ENCODE data around the gene NR3C2. TPM values are rescaled to one million over a fixed set of nuclear protein-coding genes. Genes with fewer than 3 reads are reported as not detected.

NR3C2 gene
- total RNA-seq, 1 donor from 2014 or later = 2.5 TPM

DNA sequence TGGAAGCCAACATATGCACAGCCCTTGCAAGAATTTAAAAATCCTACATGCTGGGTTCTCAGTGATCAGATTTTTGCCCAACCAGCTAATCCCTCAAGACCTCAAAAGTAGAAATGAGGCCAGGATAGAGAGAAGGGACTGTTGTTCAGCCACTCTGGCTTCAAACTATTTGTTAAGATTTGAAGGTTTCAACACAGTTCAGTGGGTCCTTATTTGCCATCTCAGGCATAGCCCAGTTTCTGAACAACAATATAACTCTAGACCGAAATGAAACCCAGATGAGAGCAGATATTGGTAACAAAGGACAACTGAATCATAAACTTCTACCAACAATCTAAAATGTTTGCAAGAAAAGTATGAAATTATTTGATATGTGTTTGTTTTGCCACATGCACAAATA lies 237.3 kb downstream of the NR3C2 start:
- Histone ChIP-seq H3K9me3 (ENCODE audit: insufficient read depth, low read depth, low read length) (no peaks in the 10 kb centered on the region), H3K4me3 (ENCODE audit: insufficient read depth, low read depth, low read length) (no peak overlapping the region), H3K79me2 (ENCODE audit: insufficient read depth, low read length) (no peaks in the 10 kb centered on the region), H3K9ac (ENCODE audit: low read length) (no peak overlapping the region), H3K4me1 (ENCODE audit: insufficient read depth, low read length) (no peaks in the 10 kb centered on the region), H3K4me2 (ENCODE audit: low read length) (no peak overlapping the region), H2AFZ (ENCODE audit: low read depth, low read length) (no peak overlapping the region), H3K27ac (ENCODE audit: low read depth, low read length) (no peak overlapping the region), H3K27me3 (ENCODE audit: insufficient read depth, low read length) (peaks cover 8% of the 10 kb centered on the region), H3K36me3 (ENCODE audit: insufficient read depth, low read length) (no peaks in the 10 kb centered on the region), H4K20me1 (ENCODE audit: insufficient read depth, low read length) (no peaks in the 10 kb centered on the region)
- H3K27ac Mint-ChIP-seq (ENCODE audit: unreplicated experiment) = no peak overlapping the region
- DNase-seq (ENCODE audit: low read depth) (no peak), FAIRE-seq (no peak)
- H3K4me3 Mint-ChIP-seq (ENCODE audit: unreplicated experiment) = no peak overlapping the region
- no peaks in the 10 kb centered on the region for H3K9me3 Mint-ChIP-seq (ENCODE audit: unreplicated experiment)
- H3K36me3 Mint-ChIP-seq (ENCODE audit: low read depth, unreplicated experiment) = no peaks in the 10 kb centered on the region
- H3K4me1 Mint-ChIP-seq (ENCODE audit: low read depth, unreplicated experiment) = no peaks in the 10 kb centered on the region
- TF ChIP-seq EZH2 (IDR thresholded peaks at IDR 0.05; ENCODE audit: insufficient read depth, low read length) = no peak
- peaks cover 3% of the 10 kb centered on the region for H3K27me3 Mint-ChIP-seq (ENCODE audit: low read depth, unreplicated experiment)

DNA sequence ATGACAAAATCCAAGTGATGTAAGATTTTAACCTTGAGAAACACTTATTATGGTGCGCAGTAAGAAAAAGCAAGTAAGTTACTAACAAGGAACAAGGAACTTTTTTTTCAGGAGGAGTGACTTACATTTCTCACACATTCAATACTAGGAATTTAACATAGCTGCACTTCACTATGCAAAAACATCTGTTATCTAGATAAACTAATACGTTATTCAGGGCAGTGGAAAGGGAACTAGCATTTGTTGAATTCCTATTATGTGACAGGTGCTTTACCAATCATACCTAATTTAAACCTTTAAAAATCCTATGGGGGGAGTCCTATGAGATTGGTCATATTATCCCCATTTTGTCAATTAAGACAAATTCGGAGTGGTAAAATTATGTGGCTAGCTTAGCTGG lies 238.0 kb downstream of the NR3C2 start:
- no peak overlapping the region for H3K4me3 ChIP-seq (ENCODE audit: insufficient read depth, low read depth, low read length)
- H4K20me1 ChIP-seq (ENCODE audit: insufficient read depth, low read length) = no peaks in the 10 kb centered on the region
- Mint-ChIP-seq H3K4me1 (ENCODE audit: low read depth, unreplicated experiment) (no peaks in the 10 kb centered on the region), H3K4me3 (ENCODE audit: unreplicated experiment) (no peak overlapping the region), H3K27me3 (ENCODE audit: low read depth, unreplicated experiment) (no peaks in the 10 kb centered on the region), H3K27ac (ENCODE audit: unreplicated experiment) (no peak overlapping the region), H3K36me3 (ENCODE audit: low read depth, unreplicated experiment) (no peaks in the 10 kb centered on the region), H3K9me3 (ENCODE audit: unreplicated experiment) (no peaks in the 10 kb centered on the region)
- no peak overlapping the region for H3K9ac ChIP-seq (ENCODE audit: low read length)
- no peak overlapping the region for H3K27ac ChIP-seq (ENCODE audit: low read depth, low read length)
- DNase-seq (ENCODE audit: low read depth) (no peak), FAIRE-seq (no peak)
- H3K79me2 ChIP-seq (ENCODE audit: insufficient read depth, low read length) = no peaks in the 10 kb centered on the region
- no peaks in the 10 kb centered on the region for H3K9me3 ChIP-seq (ENCODE audit: insufficient read depth, low read depth, low read length)
- H3K27me3 ChIP-seq (ENCODE audit: insufficient read depth, low read length) = peaks cover 8% of the 10 kb centered on the region
- H3K4me1 ChIP-seq (ENCODE audit: insufficient read depth, low read length) = no peaks in the 10 kb centered on the region
- H3K36me3 ChIP-seq (ENCODE audit: insufficient read depth, low read length) = no peaks in the 10 kb centered on the region
- H3K4me2 ChIP-seq (ENCODE audit: low read length) = no peak overlapping the region
- TF ChIP-seq, protein P1, sequence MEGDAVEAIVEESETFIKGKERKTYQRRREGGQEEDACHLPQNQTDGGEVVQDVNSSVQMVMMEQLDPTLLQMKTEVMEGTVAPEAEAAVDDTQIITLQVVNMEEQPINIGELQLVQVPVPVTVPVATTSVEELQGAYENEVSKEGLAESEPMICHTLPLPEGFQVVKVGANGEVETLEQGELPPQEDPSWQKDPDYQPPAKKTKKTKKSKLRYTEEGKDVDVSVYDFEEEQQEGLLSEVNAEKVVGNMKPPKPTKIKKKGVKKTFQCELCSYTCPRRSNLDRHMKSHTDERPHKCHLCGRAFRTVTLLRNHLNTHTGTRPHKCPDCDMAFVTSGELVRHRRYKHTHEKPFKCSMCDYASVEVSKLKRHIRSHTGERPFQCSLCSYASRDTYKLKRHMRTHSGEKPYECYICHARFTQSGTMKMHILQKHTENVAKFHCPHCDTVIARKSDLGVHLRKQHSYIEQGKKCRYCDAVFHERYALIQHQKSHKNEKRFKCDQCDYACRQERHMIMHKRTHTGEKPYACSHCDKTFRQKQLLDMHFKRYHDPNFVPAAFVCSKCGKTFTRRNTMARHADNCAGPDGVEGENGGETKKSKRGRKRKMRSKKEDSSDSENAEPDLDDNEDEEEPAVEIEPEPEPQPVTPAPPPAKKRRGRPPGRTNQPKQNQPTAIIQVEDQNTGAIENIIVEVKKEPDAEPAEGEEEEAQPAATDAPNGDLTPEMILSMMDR (IDR thresholded peaks at IDR 0.05; ENCODE audit: insufficient read depth, low read depth, low read length) = no peak
- TF ChIP-seq EZH2 (IDR thresholded peaks at IDR 0.05; ENCODE audit: insufficient read depth, low read length) = no peak
- no peak overlapping the region for H2AFZ ChIP-seq (ENCODE audit: low read depth, low read length)

DNA sequence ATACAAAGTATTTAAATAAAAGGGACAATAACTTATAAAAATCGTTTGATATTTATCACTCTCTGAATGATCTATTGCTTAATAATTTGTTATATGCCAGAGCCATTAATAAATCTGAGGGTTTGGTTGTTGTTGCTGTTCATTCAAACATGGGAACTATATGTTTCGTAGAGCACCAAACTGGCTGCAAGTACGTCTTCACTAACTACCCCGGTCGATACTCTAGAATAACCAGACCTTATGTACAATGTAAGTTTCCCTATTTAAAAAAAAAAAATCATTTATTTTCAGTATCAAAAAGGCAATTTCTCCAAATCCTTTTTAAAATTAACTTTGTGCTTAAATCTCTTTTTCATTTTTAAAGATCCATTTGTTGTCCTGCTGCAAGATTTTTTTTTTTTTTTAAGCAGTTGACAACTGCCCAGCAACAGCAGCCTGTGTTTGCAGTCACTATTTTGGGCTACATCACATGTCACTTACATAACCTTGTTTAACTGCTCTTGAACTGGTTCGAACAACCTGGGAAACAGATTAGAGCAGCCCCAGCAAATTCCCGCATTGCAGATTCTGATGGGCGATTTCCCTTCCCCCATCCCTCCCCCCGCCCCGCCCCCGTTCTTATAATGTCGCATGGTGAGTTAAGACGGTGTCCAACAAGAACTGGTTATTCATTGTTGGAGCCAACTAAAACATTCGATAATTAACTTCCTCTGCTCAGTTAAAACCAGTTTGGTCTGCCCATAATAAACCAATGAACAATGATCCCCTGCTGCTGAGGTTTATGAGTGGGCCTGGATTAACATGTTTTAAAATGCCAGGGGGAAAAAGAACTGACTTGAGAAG lies 238.9 kb downstream of the NR3C2 start:
- no peak for DNase-seq (ENCODE audit: low read depth)

More for the DNA sequence above, 238.9 kb downstream of the NR3C2 start:
- Histone ChIP-seq H3K4me2 (ENCODE audit: low read length) (no peak overlapping the region), H3K27ac (ENCODE audit: low read depth, low read length) (no peak overlapping the region), H3K4me1 (ENCODE audit: insufficient read depth, low read length) (no peaks in the 10 kb centered on the region), H3K36me3 (ENCODE audit: insufficient read depth, low read length) (no peaks in the 10 kb centered on the region), H2AFZ (ENCODE audit: low read depth, low read length) (no peak overlapping the region), H3K27me3 (ENCODE audit: insufficient read depth, low read length) (peaks cover 8% of the 10 kb centered on the region), H3K9ac (ENCODE audit: low read length) (no peak overlapping the region), H3K9me3 (ENCODE audit: insufficient read depth, low read depth, low read length) (no peaks in the 10 kb centered on the region), H4K20me1 (ENCODE audit: insufficient read depth, low read length) (no peaks in the 10 kb centered on the region), H3K4me3 (ENCODE audit: insufficient read depth, low read depth, low read length) (no peak overlapping the region), H3K79me2 (ENCODE audit: insufficient read depth, low read length) (no peaks in the 10 kb centered on the region)
- Mint-ChIP-seq H3K27me3 (ENCODE audit: low read depth, unreplicated experiment) (no peaks in the 10 kb centered on the region), H3K4me3 (ENCODE audit: unreplicated experiment) (no peak overlapping the region), H3K27ac (ENCODE audit: unreplicated experiment) (no peak overlapping the region), H3K36me3 (ENCODE audit: low read depth, unreplicated experiment) (no peaks in the 10 kb centered on the region), H3K4me1 (ENCODE audit: low read depth, unreplicated experiment) (no peaks in the 10 kb centered on the region), H3K9me3 (ENCODE audit: unreplicated experiment) (no peaks in the 10 kb centered on the region)
- FAIRE-seq = no peak
- TF ChIP-seq, protein P1 (IDR thresholded peaks at IDR 0.05; ENCODE audit: insufficient read depth, low read depth, low read length) = no peak
- TF ChIP-seq EZH2 (IDR thresholded peaks at IDR 0.05; ENCODE audit: insufficient read depth, low read length) = no peak
